HG03521 (cell line): ENCODE measurements around the gene LRIG1.

Experiments used
- ATAC-seq: cut with Tn5 transposase; IDR thresholded peaks from one replicate; pipeline ENCODE4 v1.9.1; 2021; ENCODE audit warnings: mild to moderate bottlenecking, moderate library complexity; ENCODE audit not compliant: unreplicated experiment

The LRIG1 gene

DNA sequence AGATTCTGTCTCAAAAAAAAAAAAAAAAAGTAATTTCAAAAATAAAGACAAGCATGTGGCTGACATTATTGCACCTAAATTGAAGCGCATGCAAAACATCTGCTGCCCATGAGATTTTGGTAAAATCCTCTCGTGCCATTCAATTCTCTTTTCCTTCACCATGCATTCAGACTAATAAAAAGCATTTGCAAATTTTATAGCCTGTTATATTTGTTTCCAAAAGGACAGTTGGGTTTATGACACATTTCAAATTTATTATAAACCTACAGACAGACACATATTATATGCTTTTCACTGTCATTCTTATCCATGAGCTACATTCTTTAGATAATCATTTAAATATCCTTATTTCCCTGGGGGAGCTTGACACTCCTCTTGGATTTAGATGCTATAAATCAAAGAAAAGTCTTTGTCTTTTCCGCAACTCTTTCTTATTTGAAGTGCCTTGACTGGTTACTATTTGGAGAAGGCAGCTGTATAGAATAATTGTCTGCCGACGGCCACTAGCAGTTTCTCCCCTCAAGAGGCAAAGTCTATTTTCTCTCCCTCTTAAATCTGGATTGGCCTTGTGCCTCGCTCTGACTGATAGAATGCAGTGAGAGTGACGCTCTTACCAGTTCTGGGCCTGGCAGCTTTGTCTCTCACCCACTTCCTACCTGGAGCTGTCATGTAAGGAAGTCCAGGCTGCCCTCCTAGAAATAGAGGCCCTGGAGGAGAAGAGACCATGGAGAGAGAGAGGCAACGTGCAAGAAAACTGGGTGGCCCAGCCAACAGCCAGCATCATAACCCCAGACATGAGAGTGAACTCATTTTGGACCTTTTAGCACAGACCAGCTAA, 6.8 kb upstream of the LRIG1 start:
- ATAC-seq = no peak

- ATAC-seq = no peak
Observed at GRCh38 chr3:66506154-66506553, 5.3 kb upstream of the LRIG1 start.

DNA sequence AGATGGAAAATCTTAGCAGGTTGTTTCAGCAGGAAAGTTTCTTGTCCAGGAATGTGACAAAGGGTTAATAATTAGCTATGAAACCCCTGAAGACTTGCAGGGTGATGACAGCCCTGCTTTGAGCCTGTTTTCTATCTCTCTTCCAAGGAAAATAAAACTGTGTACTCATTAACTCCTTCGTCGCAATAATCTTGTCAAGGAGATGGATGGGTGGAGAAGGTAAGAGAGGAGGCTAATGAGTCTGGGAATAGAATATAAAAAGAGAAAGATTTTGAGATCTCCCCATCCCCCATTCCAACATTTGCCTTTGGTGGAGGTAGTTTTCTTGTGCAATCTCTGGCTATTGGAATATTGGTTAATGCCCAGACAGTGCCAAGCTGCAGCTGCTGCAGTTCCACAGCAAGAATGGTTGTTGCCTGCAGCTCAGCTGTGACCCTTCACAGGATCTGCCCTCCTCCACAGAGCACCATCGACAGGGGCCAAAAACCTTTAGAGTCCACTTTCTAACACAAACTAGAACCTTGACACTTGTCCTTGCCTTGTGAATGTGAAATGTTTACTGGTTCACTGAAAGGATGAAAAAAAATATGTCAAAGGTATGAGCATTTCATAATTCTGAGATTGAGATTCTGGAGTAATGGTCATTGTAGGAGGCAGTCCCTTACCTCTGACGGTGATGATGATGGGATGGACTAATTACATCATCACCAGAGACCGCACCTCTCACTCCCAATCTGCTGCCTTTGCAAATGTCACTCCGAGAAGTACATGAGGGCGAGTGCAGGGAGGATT, 4.2 kb upstream of the LRIG1 start:
- ATAC-seq = no peak

DNA sequence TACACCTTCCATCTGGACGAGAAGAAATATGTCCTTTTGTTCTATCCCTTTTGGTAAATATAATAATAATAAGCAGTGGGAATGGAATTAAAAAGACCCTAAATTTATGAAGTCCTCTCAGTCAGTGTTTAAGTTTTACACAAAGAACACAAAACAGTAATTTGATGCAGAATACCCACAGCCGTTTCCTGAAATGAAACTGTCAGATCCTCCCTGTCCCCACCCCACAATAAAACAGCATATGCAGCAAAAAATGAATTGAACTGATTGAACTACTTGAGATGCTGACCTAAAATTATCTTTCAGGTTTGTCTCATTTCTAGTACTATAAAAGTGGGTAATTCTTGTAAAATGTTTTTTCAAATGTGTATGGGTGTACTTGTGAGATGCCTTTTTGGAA, 2.2 kb upstream of the LRIG1 start:
- ATAC-seq = no peak

DNA sequence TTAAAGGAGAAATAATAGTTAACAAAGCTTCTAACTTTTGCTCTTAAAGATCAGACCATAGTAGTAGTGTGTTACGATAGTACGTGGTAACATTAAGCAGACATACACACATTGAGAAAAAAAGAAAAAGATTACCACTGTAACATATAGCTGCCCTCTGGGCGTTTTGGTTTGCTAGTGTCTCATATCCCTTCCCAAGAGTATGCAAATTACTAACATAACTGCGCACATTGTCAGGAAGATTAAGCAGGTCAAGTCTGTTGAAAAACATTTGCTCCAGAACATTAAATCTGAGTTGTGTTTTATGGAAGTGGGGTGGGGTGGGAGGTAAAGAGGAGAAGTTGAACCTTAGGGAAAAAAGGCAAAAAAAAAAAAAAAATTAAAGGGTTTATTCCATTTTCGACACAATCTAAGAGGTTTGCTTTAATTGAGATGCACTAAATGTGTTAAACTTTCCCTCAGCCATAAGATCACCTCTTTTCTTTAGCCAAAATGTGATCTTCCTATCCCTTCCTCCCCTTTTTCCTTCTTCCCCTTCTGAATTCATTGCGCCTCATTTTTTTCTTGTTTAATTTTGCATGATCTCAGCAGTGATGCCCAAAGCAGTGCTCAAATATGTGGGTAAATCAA, 1.5 kb upstream of the LRIG1 start:
- no peak for ATAC-seq

DNA sequence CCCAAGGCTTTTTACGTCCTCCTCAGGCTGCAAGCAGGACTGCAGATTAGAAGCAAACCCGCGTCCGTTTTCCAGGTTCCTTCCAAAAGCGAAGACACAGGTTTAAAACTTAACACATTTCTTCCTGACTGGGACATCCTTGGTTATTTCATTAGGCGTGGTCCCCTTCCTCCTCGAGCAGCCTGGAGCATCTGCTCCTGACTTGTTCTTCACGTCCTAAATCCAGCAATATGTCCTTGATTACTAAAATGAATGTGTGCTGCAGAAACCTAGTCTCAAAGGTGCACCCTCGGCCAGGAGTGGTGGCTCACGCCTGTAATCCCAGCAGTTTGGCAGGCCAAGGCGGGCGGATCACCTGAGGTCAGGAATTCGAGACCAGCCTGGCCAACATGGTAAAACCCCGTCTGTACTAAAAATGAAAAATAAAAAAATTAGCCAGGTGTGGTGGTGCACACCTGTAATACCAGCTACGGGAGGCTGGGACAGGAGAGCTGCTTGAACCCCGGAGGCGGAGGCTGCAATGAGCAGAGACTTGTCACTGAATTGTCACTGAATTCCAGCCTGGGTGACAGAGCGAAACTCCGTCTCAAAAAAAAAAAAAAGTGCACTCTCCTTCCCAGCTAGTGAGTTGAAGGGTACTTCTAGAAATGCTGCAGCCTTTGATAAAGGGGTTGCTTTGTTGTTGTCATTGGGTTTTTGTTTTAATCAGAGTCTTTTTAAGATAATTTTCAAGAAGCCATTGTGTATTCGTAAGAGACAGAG, 842 bp upstream of the LRIG1 start:
- ATAC-seq = no peak

DNA sequence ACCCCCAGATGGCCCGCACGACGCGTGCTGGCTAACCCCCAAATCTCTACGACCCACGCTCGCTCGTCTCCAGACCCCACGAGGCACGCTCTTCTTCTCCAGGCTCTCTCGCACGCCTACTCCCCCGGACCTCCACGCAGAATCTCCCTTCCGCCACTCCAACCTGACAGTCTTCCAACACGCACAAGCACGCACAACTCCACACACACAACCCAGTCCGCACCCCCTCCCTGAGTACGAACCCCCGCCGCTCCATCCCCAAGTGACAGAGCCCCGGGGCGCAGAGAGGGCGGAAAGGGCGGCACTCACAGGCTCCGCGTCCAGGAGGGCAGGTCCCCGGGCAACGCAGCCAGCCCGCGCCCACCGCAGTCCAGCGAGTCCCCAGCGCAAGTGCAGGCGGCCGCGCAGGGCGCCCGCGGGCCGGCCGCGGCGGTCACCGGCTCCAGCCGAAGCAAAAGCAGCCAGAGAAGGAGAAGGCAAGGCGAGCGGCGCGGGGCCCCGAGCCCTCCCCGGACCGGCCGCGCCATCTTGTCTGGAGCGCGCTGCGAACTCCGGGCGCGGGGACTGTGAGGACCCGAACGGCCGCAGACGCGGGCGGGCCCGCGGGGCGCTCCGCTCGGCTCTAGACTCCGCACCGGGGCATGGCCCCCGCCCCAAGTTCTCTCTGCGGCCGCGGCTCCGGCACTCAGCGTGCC, 794 bp downstream of the LRIG1 start:
- peak; percentile 12 for ATAC-seq

- no peak for ATAC-seq
Observed at GRCh38 chr3:66498687-66499621, 1.9 kb downstream of the LRIG1 start.

DNA sequence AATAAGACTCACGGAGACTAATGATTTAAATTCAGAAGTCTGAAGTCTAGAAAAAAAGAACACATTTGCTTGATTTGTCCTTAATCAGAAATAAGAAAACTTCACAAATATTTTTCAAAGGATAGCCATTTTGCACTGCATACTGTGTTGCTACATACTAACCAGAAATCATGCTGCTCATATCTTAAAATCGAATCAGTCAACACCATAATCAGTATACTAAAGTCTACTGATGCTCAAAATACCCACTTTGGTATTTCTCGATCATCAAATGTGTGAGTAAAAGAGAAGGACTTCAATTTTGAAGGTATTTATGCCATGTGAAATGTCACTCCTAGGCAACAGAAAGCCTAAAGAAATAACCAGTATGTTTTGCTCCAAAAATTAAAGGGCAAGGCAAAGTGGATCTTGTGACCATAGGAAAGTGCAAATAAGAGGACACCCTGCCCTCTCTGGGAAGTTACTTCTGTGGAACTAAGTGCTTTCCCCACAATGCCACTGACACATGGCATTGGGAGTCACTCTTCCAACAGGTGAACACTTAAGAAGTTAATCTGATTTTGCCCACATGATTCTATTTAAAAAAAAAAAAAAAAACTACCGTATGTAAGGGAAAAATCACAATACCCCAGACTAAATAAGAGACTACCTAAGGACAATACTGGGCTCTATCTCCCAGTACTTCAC, 2.7 kb downstream of the LRIG1 start:
- ATAC-seq = no peak

GRCh38 chr3:66497288-66497984, 3.4 kb downstream of the LRIG1 start:
- ATAC-seq = no peak

DNA sequence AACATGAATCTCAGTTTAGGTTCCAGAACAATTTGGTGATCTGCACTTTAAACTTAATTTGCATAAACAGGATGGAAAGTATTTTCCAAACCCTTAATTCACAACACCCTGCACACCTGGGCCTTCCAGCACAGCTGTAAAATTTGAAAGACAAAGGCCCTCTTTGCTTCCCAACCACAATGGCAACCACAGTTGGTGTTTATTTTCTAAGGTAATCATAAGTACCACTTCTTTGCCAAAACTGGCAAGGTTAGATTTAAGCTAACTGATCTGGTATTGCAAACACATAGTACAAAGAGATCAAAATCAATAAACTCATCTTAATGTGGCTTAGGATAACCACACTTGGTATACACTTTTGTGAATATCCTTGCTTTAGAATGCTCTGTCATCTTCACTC, 4.1 kb downstream of the LRIG1 start:
- ATAC-seq = no peak

DNA sequence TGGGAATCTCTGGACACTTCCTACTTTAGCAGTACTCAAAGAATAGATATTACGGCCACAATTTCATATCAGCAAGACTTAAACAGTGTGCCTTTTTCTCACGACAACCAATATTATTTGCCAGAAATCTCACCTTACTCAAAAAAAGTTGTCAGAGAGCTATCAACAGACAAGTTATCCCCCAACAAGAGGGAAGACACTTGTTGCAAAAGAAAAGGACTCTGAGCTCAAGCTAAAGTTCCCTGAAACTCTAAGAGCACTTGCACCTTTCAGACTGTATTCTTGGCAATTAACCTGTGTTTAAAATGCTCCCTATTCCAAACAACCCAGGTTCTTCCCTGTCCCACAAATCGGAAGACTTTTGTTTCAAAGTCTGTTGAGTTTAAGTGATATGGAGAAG, 4.5 kb downstream of the LRIG1 start:
- ATAC-seq = no peak

- no peak for ATAC-seq
Observed at GRCh38 chr3:66495668-66496045, 5.2 kb downstream of the LRIG1 start.

GRCh38 chr3:66494959-66495667, 5.7 kb downstream of the LRIG1 start:
- no peak for ATAC-seq

- no peak for ATAC-seq
Observed at GRCh38 chr3:66493458-66494099, 7.2 kb downstream of the LRIG1 start.

DNA sequence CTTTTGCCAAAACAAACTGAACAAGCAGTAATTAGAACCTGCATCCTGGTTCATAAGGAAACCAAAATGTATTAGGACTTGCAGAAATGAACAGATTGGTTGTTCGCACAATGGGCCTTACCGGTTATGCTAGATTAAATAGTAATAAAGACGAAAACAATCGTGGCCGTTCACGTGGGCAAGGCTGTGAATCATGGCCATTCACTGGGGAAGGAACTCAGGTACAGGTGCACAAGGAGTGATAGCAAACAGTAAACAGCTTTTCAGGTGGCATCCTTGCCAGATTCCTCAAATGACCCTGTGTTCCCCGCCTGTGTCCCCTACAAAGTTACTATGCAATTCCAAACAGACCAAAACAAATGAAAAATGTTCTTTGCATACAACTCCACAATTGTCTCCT, 8.2 kb downstream of the LRIG1 start:
- no peak for ATAC-seq

- ATAC-seq = no peak
Observed at GRCh38 chr3:66492071-66492470, 8.8 kb downstream of the LRIG1 start.
